Effector CD4-positive, alpha-beta T cell (primary cell): Measurements from ENCODE around the gene CYP4V2.

Source experiments
- DNase-seq: peaks from one replicate; pipeline ENCODE4 v3.0.0-alpha.2; 2020

Gene CYP4V2

DNA sequence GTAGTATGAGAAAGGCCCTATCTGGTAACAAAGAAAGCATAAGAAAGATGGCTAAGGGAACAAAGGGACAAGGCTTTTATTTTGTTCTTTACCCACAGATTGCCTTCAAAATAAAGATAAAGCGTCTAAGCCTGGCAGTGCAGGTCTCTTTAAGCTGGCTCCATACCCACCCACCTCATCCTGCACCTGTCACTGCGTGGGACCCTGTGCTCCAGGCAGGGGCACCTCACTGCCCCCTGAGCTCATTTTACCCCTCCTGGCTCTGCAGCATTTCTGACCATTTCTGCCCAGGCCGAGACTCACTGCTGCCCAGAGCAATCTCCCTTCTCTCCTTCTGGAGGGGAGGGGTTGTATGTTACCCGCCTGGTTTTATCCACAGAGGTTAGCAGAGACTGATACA is 1.7 kb upstream of the CYP4V2 start:
- no peak for DNase-seq

DNA sequence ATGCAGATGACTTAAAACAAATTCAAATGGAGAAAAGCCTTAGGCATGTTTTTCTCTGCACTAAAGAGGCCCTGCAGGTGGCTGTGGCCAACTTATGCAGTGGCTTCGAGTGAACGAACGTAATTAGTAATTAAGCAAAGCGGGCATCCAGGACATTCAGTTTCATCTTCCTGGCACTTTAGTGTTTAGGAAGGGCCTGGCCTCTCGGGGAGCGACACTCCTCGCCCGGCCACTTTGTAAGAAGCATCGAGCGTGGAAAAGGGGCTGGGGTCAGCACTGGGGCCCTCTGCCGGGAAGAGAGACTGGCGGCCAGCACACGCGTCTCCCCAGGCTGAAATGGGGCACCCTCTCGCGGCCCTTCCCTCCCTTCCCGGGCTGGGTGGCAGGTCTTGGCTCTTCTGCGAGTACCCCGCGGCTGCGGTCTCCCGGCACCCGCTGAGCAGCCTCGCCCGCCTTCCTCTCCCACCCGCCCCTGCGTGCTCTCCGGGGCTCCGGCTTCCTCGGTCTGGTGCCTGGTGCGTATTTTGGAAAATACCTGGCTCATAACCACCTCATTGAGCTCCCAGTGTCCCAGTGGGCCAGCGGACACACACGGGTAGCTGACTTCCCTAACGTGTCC is 677 bp upstream of the CYP4V2 start:
- peak; percentile 30 for DNase-seq

- DNase-seq = peak; percentile 9
Measured at GRCh38 chr4:186192066-186192612, 772 bp downstream of the CYP4V2 start.

DNA sequence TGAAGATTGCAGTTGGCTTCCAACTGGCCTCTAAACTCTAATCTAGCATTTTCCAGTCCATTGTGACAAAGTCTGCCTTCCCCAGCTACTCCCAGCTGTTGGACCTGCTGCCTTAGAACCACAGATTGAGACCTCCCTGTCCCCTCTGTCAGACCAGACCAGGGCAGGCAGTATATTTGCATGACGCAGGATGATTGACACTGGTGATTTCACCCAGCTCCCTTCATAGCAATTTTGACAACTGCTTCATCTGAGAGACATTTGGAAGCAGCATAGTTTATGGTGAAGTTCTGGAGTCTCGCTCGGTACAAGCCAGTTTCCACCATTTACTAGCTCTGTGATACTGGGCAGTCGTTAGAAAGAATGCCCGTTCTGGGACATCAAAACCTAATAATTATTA is 2.5 kb downstream of the CYP4V2 start:
- DNase-seq = no peak

GRCh38 chr4:186196063-186196462 is 4.7 kb downstream of the CYP4V2 start:
- DNase-seq = no peak

DNA sequence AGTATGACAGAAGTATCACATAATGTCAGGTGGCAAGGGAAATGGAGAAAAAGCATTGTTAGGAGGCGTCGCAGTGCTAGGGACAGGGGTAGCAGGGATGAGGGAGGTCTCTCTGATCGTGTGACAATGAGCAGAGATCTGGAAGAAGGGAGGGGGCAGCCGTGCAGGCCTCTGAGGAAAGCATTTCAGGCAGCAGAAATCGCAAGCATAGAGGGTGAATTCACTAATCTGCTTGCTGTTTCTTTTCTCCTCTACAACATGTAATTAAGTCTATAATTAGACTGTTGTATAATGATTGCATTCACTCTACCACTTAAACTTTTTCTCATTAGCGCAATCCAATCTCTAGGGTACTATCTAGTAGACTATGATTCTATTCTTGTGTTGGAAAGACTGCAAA is 9.1 kb downstream of the CYP4V2 start:
- DNase-seq = no peak

GRCh38 chr4:186201010-186201409 is 9.6 kb downstream of the CYP4V2 start:
- no peak for DNase-seq

DNA sequence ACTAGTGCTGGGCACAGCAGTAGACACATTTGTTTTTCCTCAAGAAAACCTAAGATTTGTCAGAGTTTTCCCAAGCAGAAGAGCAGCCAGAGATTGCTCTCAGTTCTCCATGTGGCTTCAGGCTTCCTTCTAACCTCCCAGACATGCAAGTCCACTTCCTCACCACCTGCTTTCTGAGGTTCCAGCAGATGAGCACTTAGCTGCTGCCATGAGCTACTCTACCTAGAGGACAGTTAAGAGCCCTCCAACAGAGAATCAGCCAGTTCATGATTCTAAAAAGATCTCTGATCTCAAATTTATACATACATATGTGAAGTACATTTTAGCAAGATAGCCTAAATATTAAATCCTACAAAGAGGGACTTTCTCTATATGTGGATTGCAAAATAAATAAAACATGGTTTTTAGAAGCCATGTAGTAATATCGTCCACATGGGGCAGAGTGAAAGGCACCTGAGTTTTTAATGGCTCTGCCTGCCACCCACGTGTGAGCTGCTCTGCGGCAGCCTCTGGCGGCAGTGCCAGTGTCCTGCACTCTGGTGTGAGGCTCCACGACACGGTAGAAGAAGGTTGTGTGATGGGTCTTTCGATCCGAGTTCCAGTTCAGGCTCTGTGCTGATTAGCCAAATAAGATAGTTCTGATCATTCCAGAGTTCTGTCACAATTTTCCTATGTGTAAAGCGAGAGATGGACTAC is 10.3 kb downstream of the CYP4V2 start:
- peak; percentile 34 for DNase-seq

- no peak for DNase-seq
Measured at GRCh38 chr4:186202490-186203140, 11.2 kb downstream of the CYP4V2 start.

DNA sequence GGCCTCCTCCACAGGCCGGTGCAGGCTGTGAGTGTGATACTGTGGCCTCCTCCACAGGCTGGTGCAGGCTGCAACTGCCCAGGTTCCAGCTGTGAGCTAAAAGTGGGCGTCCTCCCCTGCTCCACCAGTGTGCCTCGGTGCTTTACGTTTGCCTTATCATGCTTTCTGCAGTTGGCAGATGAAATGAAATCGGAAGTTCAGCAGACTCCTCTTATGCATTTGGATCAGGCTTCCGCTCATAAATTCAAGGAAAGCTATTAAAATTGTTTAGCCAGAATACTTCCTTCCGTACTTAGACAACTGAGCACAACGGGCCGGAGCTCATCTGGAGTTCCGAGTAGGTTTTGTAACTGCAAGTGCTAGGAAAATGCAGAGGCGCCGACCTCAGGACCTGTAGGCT is 12.0 kb downstream of the CYP4V2 start:
- no peak for DNase-seq

- DNase-seq = no peak
Measured at GRCh38 chr4:186204103-186204559, 12.8 kb downstream of the CYP4V2 start.

GRCh38 chr4:186204686-186205085 is 13.3 kb downstream of the CYP4V2 start:
- DNase-seq = no peak

DNA sequence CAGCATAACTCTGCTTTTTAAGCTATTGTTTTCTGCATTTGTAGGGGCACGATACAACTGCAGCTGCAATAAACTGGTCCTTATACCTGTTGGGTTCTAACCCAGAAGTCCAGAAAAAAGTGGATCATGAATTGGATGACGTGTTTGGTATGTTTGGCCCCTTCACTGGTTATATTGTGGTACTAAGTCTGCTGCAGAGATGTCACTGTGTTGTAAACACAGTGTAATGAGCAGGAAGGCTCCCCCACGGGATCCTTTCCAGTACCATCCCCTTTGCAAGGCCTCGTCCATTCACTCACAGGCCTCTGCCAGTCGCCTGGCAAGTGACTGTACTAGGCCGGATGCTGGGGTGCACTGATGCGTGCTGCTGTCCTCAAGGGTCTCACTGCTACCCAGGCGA is 13.8 kb downstream of the CYP4V2 start:
- no peak for DNase-seq

- no peak for DNase-seq
Measured at GRCh38 chr4:186216465-186217024, 25.2 kb downstream of the CYP4V2 start.

DNA sequence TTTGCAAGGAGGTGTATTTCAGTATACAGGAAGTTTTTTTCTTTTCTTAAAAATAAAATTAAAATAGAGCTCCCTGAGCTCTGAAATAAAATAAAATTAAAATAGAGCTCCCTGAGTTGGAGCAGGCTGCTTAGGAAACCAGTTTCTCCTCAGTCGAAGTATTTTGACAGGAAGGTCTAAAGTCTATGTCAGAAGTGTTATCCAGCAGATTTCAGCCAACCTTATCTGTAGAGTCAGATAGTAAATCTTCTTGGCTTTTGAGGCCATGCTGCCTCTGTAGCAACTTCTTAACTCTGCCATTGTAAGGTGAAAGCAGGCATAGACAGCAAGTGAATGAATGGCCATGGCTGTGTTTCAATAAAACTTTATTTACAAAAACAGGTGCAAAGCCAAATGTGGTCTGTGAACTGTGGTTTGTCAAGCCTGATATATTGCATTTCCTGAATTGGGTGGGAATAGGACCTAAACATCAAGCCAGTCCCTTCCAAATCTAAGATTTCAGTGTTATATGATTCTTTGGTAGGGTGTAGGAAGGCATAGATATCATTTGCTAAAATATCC is 26.4 kb downstream of the CYP4V2 start:
- no peak for DNase-seq

GRCh38 chr4:186221624-186222023 is 30.3 kb downstream of the CYP4V2 start:
- DNase-seq = no peak

DNA sequence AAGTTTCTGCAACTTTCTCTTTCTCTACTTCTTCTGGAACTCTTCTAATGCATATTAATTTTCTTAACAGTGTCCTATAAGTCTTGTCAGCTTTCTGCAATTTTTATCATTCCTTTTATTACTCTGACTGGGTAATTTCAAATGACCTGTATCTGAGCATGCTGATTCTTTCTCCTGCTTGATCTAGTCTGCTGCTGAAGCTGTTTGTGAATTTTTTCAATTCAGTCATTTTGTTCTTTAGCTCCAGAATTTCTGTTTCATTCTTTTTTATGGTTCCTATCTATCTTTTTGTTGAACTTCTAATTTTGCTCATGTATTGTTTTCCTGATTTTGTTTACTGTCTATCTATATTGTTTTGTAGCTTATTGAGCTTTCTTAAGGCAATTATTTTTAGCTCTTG is 34.5 kb downstream of the CYP4V2 start:
- DNase-seq = no peak

- no peak for DNase-seq
Measured at GRCh38 chr4:186226521-186227189, 35.3 kb downstream of the CYP4V2 start.

DNA sequence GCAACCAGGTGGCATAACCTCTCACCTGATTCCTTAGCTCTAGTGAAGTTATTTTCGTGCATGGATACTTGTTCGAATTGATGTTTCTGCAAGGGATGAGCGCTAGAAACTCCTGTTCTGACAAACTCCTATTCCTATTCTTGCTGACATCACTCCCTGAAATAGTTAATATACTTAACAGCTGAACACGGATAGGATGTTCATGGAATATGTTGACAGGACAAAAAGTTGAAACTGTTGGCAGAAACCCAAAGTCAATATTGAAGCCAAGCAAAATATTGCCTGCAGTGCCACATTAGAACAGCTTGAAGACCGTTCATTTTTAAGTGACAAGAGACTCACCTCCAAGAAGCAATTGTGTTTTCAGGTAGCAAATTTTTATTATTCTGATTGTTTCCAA is 35.9 kb downstream of the CYP4V2 start, which contains the start of gene KLKB1:
Gene KLKB1 (plus strand): TSS at position 287 of the 400 bp plus-strand sequence. CDS start 689 bp downstream, outside the sequence.
- no peak for DNase-seq

GRCh38 chr4:186227744-186228513 is 36.6 kb downstream of the CYP4V2 start:
- no peak for DNase-seq

- DNase-seq = no peak
Measured at GRCh38 chr4:186228514-186228894, 37.1 kb downstream of the CYP4V2 start.

- DNase-seq = no peak
Measured at GRCh38 chr4:186234367-186234766, 43.0 kb downstream of the CYP4V2 start.
